ENCODE measurements around the gene MRPL16. TPM values are rescaled to one million over a fixed set of nuclear protein-coding genes. Genes with fewer than 3 reads are reported as not detected.

Gene MRPL16
- total and polyA plus RNA-seq, 12 donors: 69.9 to 108 (median 89.2) TPM

- TF ChIP-seq CTCF (IDR thresholded peaks at IDR 0.05): no peak
- no peak for ATAC-seq
- Histone ChIP-seq H3K4me3 (no peak overlapping the region), H3K4me1 (peaks cover 2 to 48% (median 32%) of the 10 kb centered on the region in 9 donors), H3K27ac (peak overlapping the region in 1 of 10 donors; percentile 98), H3K9me3 (no peaks in the 10 kb centered on the region), H3K36me3 (peaks cover 0 to 13% (median 0%) of the 10 kb centered on the region in 9 donors), H3K27me3 (no peaks in the 10 kb centered on the region)
- no peak for DNase-seq
- intact Hi-C loops (cut with DNase I): no loop called here
- 80% methylated on average over 4 of the region's 4 CpGs for WGBS, 2 donors
Measured at GRCh38 chr11:59758401-59759037, 52.1 kb downstream of the MRPL16 start.

GRCh38 chr11:59756845-59757244 is 53.7 kb downstream of the MRPL16 start:
- intact Hi-C loops (cut with DNase I): no loop called here
- 61 to 66% methylated on average over 4 of the region's 4 CpGs for WGBS, 2 donors
- Histone ChIP-seq H3K4me1 (peaks cover 2 to 40% (median 29%) of the 10 kb centered on the region in 9 donors), H3K27me3 (no peaks in the 10 kb centered on the region), H3K4me3 (peak overlapping the region in 6 of 10 donors; percentile 81 to 96 (median 88)), H3K27ac (peak overlapping the region in 6 of 10 donors; percentile 93 to 98 (median 96)), H3K36me3 (peaks cover 0 to 6% (median 0%) of the 10 kb centered on the region in 9 donors), H3K9me3 (no peaks in the 10 kb centered on the region)
- no peak for TF ChIP-seq CTCF (IDR thresholded peaks at IDR 0.05)
- no peak for ATAC-seq
- DNase-seq: no peak

GRCh38 chr11:59756558-59756840 is 54.1 kb downstream of the MRPL16 start:
- 51 to 59% methylated on average over 3 of the region's 3 CpGs for WGBS, 2 donors
- Histone ChIP-seq H3K27ac (peak overlapping the region in 9 of 10 donors; percentile 93 to 98 (median 96)), H3K27me3 (no peaks in the 10 kb centered on the region), H3K36me3 (peaks cover 0 to 6% (median 0%) of the 10 kb centered on the region in 9 donors), H3K9me3 (no peaks in the 10 kb centered on the region), H3K4me3 (peak overlapping the region in 7 of 10 donors; percentile 81 to 96 (median 88)), H3K4me1 (peaks cover 2 to 37% (median 25%) of the 10 kb centered on the region in 9 donors)
- intact Hi-C loops (cut with DNase I): no loop called here
- ATAC-seq: no peak
- no peak for DNase-seq
- TF ChIP-seq CTCF (IDR thresholded peaks at IDR 0.05): no peak

Other genes starting within 250 kb of the MRPL16 start
- gene OSBP, start 195.0 kb downstream of the MRPL16 start, total RNA-seq: 10 to 100 TPM; 30.2 to 46.8 (median 39.3) TPM
- 10 to 100 TPM; 11.2 to 13.8 TPM for gene OSBP, start 195.0 kb downstream of the MRPL16 start, polyA plus RNA-seq
- gene PATL1, start 141.7 kb downstream of the MRPL16 start, total RNA-seq: 10 to 100 TPM; 20.2 to 30.4 (median 25.2) TPM
- 10 to 100 TPM in 1 of 2 donors, 1 to 10 TPM in 1; 9.0 to 13.8 TPM for gene PATL1, start 141.7 kb downstream of the MRPL16 start, polyA plus RNA-seq
- not detected for gene OR10V1, start 96.9 kb downstream of the MRPL16 start, total RNA-seq
- gene OR10V1, start 96.9 kb downstream of the MRPL16 start, polyA plus RNA-seq: not detected
- 10 to 100 TPM in 3 of 10 donors, 1 to 10 TPM in 7; 5.4 to 12.8 (median 8.1) TPM for gene STX3, start 55.4 kb downstream of the MRPL16 start, total RNA-seq
- 10 to 100 TPM; 10.8 to 11.9 TPM for gene STX3, start 55.4 kb downstream of the MRPL16 start, polyA plus RNA-seq
- not detected for gene CBLIF, start 34.7 kb upstream of the MRPL16 start, total RNA-seq
- not detected for gene CBLIF, start 34.7 kb upstream of the MRPL16 start, polyA plus RNA-seq
- 1 to 10 TPM in 1 of 10 donors, under 1 TPM in 1, not detected in 8; 0.18 to 1.2 TPM for gene TCN1, start 55.7 kb upstream of the MRPL16 start, total RNA-seq
- under 1 TPM in 1 of 2 donors, not detected in 1; 0.32 TPM for gene TCN1, start 55.7 kb upstream of the MRPL16 start, polyA plus RNA-seq
- not detected for gene OOSP3, start 68.0 kb upstream of the MRPL16 start, total RNA-seq
- not detected for gene OOSP3, start 68.0 kb upstream of the MRPL16 start, polyA plus RNA-seq
- gene OOSP1, start 127.7 kb upstream of the MRPL16 start, total RNA-seq: not detected
- not detected for gene OOSP1, start 127.7 kb upstream of the MRPL16 start, polyA plus RNA-seq
- not detected for gene OOSP4A, start 153.3 kb upstream of the MRPL16 start, total RNA-seq
- gene OOSP4A, start 153.3 kb upstream of the MRPL16 start, polyA plus RNA-seq: not detected
- not detected for gene OOSP4B, start 206.4 kb upstream of the MRPL16 start, total RNA-seq
- gene OOSP4B, start 206.4 kb upstream of the MRPL16 start, polyA plus RNA-seq: not detected
- not detected for gene OOSP2, start 229.6 kb upstream of the MRPL16 start, total RNA-seq
- gene OOSP2, start 229.6 kb upstream of the MRPL16 start, polyA plus RNA-seq: not detected
- gene MS4A3, start 245.9 kb upstream of the MRPL16 start, total RNA-seq: under 1 TPM in 1 of 10 donors, not detected in 9; 0.25 TPM
- gene MS4A3, start 245.9 kb upstream of the MRPL16 start, polyA plus RNA-seq: not detected

Measured in heart right ventricle (tissue), 16 donors.